HEK293 (cell line): Measurements from ENCODE around the gene C5orf15.

Experiments used
- CTCF ChIA-PET: fragments of 350-600 bp; formaldehyde crosslinking; extraction: SDS; loops from one replicate; lab custom pipeline; 2021; ENCODE audit warnings: antibody characterized with exemption; lab: Yijun Ruan, JAX
- POLR2A ChIA-PET: fragments of 300-600 bp; formaldehyde crosslinking; extraction: SDS; loops from one replicate; lab custom pipeline; 2020; ENCODE audit warnings: antibody characterized with exemption, inconsistent platforms; lab: Yijun Ruan, JAX
- H3K27ac ChIP-seq: fragments of 200-500 bp; sonication (Bioruptor generic); 2 replicates; pipeline ENCODE4 v1.5.1; 2014; ENCODE audit warnings: low read depth, low read length, control low read depth, inconsistent platforms; ENCODE audit errors: extremely low read depth
- H3K36me3 ChIP-seq, 2 experiments: fragments of 200-500 bp in 1 of 2; sonication (Bioruptor generic) in 1 of 2; 1 replicate in 1 of 2; 2 replicates in 1 of 2; pipeline ENCODE4 v1.5.1; 2014 to 2017; ENCODE audit warnings: inconsistent platforms in 2 of 2, low read length in 2 of 2; ENCODE audit not compliant: control insufficient read depth in 2 of 2, insufficient read depth in 1 of 2
- H3K4me1 ChIP-seq: fragments of 200-500 bp; sonication (Bioruptor generic); 2 replicates; pipeline ENCODE4 v1.5.1; 2014; ENCODE audit warnings: mild to moderate bottlenecking, low read length, inconsistent platforms; ENCODE audit not compliant: control insufficient read depth, insufficient read depth
- H3K4me3 ChIP-seq: 2 replicates; pipeline ENCODE4 v1.5.1; 2011; ENCODE audit warnings: low read depth, mild to moderate bottlenecking, control low read depth, low read length, moderate library complexity
- H3K9me3 ChIP-seq: fragments of 200-500 bp; sonication (Bioruptor generic); 2 replicates; pipeline ENCODE4 v1.5.1; 2014; ENCODE audit warnings: low read depth, low read length, inconsistent platforms; ENCODE audit not compliant: control insufficient read depth, insufficient read depth
- GLIS2 ChIP-seq: fragments of 450-650 bp; formaldehyde crosslinking; IDR thresholded peaks from 2 replicates; pipeline ENCODE4 v1.5.1; 2016; ENCODE audit warnings: missing biosample characterization, missing genetic modification characterization
- MYNN ChIP-seq: fragments of 450-650 bp; formaldehyde crosslinking; IDR thresholded peaks from 2 replicates; pipeline ENCODE4 v1.5.1; 2016; ENCODE audit warnings: missing biosample characterization, missing genetic modification characterization, borderline replicate concordance
- SALL2 ChIP-seq: fragments of 450-650 bp; formaldehyde crosslinking; IDR thresholded peaks from 2 replicates; pipeline ENCODE4 v1.5.0; 2017; ENCODE audit warnings: missing biosample characterization, mild to moderate bottlenecking, missing genetic modification characterization, borderline replicate concordance
- SCRT1 ChIP-seq: fragments of 450-650 bp; formaldehyde crosslinking; IDR thresholded peaks from 2 replicates; pipeline ENCODE4 v1.5.1; 2016; ENCODE audit warnings: missing biosample characterization, missing genetic modification characterization, borderline replicate concordance
- SCRT2 ChIP-seq: fragments of 450-650 bp; formaldehyde crosslinking; IDR thresholded peaks from 2 replicates; pipeline ENCODE4 v1.5.1; 2016; ENCODE audit warnings: missing biosample characterization, missing genetic modification characterization
- YY1 ChIP-seq: fragments of 450-650 bp; formaldehyde crosslinking; IDR thresholded peaks from 2 replicates; pipeline ENCODE4 v1.5.1; 2018; ENCODE audit warnings: missing biosample characterization, missing genetic modification characterization
- ZBTB8A ChIP-seq: fragments of 450-650 bp; formaldehyde crosslinking; IDR thresholded peaks from 2 replicates; pipeline ENCODE4 v1.5.1; 2016; ENCODE audit warnings: missing biosample characterization, missing genetic modification characterization
- ZNF138 ChIP-seq: fragments of 450-650 bp; formaldehyde crosslinking; IDR thresholded peaks from 2 replicates; pipeline ENCODE4 v1.5.1; 2016; ENCODE audit warnings: missing biosample characterization, missing genetic modification characterization, borderline replicate concordance
- ZNF24 ChIP-seq: fragments of 450-650 bp; formaldehyde crosslinking; IDR thresholded peaks from 2 replicates; pipeline ENCODE4 v1.5.1; 2016; ENCODE audit warnings: missing biosample characterization, missing genetic modification characterization
- ZNF394 ChIP-seq: fragments of 450-650 bp; formaldehyde crosslinking; IDR thresholded peaks from 2 replicates; pipeline ENCODE4 v1.5.1; 2016; ENCODE audit warnings: missing biosample characterization, missing genetic modification characterization, mild to moderate bottlenecking, moderate library complexity, borderline replicate concordance
- ZNF48 ChIP-seq: fragments of 450-650 bp; formaldehyde crosslinking; IDR thresholded peaks from 2 replicates; pipeline ENCODE4 v1.5.1; 2016; ENCODE audit warnings: missing biosample characterization, missing genetic modification characterization
- ZNF548 ChIP-seq: fragments of 450-650 bp; formaldehyde crosslinking; IDR thresholded peaks from 2 replicates; pipeline ENCODE4 v1.5.1; 2016; ENCODE audit warnings: missing biosample characterization, missing genetic modification characterization
- ZNF596 ChIP-seq: fragments of 450-650 bp; IDR thresholded peaks from 2 replicates; pipeline ENCODE4 v1.5.0; 2018; ENCODE audit warnings: missing biosample characterization, mild to moderate bottlenecking, missing genetic modification characterization, moderate library complexity
- ZNF623 ChIP-seq: fragments of 450-650 bp; formaldehyde crosslinking; IDR thresholded peaks from 2 replicates; pipeline ENCODE4 v1.5.1; 2016; ENCODE audit warnings: missing biosample characterization, missing genetic modification characterization
- ZNF776 ChIP-seq: fragments of 450-650 bp; formaldehyde crosslinking; IDR thresholded peaks from 2 replicates; pipeline ENCODE4 v1.5.0; 2017; ENCODE audit warnings: missing biosample characterization, missing genetic modification characterization, borderline replicate concordance
- TF ChIP-seq, protein P1 (sequence below): fragments of 450-650 bp; formaldehyde crosslinking; IDR thresholded peaks from 2 replicates; pipeline ENCODE4 v1.5.1; 2016; ENCODE audit warnings: missing biosample characterization, missing genetic modification characterization, borderline replicate concordance
- TF ChIP-seq, protein P2 (sequence below): fragments of 450-650 bp; formaldehyde crosslinking; IDR thresholded peaks from 2 replicates; pipeline ENCODE4 v1.5.1; 2016; ENCODE audit warnings: missing biosample characterization, missing genetic modification characterization
- TF ChIP-seq, protein P3 (sequence below): fragments of 450-650 bp; formaldehyde crosslinking; IDR thresholded peaks from 2 replicates; pipeline ENCODE4 v1.5.1; 2016; ENCODE audit warnings: missing biosample characterization, missing genetic modification characterization
- TF ChIP-seq, protein P4 (sequence below): fragments of 450-650 bp; formaldehyde crosslinking; IDR thresholded peaks from 2 replicates; pipeline ENCODE4 v1.5.1; 2016; ENCODE audit warnings: missing biosample characterization, missing genetic modification characterization

Gene C5orf15

DNA sequence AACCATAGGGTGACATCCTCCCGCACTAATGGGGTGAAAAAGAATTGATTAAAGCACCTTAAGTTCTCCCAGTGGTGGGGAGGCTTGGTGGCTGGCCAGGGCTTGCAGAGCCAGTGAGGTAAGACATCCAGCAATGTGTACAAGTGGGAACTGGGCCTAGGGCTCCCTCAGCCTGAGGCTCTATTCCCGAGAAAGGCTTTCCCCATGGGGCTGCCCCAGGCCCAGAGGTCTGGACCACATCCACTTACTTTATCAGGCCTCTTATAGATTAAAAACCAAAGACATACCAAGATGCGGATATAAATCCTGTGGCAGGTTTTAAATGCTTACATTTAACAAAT is 35.3 kb downstream of the C5orf15 start:
- TF ChIP-seq ZNF596 (tag by site-specific recombination): no peak
- TF ChIP-seq SALL2: no peak
- no peak for TF ChIP-seq ZNF138 (tag by site-specific recombination)
- no peak for TF ChIP-seq SCRT2 (tag by site-specific recombination)
- no peak for TF ChIP-seq ZNF776 (tag by site-specific recombination)
- TF ChIP-seq, protein P1, sequence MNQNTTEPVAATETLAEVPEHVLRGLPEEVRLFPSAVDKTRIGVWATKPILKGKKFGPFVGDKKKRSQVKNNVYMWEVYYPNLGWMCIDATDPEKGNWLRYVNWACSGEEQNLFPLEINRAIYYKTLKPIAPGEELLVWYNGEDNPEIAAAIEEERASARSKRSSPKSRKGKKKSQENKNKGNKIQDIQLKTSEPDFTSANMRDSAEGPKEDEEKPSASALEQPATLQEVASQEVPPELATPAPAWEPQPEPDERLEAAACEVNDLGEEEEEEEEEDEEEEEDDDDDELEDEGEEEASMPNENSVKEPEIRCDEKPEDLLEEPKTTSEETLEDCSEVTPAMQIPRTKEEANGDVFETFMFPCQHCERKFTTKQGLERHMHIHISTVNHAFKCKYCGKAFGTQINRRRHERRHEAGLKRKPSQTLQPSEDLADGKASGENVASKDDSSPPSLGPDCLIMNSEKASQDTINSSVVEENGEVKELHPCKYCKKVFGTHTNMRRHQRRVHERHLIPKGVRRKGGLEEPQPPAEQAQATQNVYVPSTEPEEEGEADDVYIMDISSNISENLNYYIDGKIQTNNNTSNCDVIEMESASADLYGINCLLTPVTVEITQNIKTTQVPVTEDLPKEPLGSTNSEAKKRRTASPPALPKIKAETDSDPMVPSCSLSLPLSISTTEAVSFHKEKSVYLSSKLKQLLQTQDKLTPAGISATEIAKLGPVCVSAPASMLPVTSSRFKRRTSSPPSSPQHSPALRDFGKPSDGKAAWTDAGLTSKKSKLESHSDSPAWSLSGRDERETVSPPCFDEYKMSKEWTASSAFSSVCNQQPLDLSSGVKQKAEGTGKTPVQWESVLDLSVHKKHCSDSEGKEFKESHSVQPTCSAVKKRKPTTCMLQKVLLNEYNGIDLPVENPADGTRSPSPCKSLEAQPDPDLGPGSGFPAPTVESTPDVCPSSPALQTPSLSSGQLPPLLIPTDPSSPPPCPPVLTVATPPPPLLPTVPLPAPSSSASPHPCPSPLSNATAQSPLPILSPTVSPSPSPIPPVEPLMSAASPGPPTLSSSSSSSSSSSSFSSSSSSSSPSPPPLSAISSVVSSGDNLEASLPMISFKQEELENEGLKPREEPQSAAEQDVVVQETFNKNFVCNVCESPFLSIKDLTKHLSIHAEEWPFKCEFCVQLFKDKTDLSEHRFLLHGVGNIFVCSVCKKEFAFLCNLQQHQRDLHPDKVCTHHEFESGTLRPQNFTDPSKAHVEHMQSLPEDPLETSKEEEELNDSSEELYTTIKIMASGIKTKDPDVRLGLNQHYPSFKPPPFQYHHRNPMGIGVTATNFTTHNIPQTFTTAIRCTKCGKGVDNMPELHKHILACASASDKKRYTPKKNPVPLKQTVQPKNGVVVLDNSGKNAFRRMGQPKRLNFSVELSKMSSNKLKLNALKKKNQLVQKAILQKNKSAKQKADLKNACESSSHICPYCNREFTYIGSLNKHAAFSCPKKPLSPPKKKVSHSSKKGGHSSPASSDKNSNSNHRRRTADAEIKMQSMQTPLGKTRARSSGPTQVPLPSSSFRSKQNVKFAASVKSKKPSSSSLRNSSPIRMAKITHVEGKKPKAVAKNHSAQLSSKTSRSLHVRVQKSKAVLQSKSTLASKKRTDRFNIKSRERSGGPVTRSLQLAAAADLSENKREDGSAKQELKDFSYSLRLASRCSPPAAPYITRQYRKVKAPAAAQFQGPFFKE (tag by site-specific recombination): no peak
- TF ChIP-seq GLIS2 (tag by site-specific recombination): no peak
- TF ChIP-seq ZBTB8A: no peak
- TF ChIP-seq ZNF394: no peak
- no peak for TF ChIP-seq SCRT1 (tag by site-specific recombination)
- TF ChIP-seq ZNF24 (tag by site-specific recombination): no peak
- TF ChIP-seq ZNF548: no peak
- TF ChIP-seq, protein P2, sequence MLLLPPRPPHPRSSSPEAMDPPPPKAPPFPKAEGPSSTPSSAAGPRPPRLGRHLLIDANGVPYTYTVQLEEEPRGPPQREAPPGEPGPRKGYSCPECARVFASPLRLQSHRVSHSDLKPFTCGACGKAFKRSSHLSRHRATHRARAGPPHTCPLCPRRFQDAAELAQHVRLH (tag by site-specific recombination): no peak
- TF ChIP-seq, protein P3, sequence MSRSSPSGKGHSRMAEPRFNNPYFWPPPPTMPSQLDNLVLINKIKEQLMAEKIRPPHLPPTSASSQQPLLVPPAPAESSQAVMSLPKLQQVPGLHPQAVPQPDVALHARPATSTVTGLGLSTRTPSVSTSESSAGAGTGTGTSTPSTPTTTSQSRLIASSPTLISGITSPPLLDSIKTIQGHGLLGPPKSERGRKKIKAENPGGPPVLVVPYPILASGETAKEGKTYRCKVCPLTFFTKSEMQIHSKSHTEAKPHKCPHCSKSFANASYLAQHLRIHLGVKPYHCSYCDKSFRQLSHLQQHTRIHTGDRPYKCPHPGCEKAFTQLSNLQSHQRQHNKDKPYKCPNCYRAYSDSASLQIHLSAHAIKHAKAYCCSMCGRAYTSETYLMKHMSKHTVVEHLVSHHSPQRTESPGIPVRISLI (tag by site-specific recombination): no peak
- TF ChIP-seq YY1 (tag by site-specific recombination): no peak
- no peak for TF ChIP-seq ZNF623
- TF ChIP-seq, protein P4, sequence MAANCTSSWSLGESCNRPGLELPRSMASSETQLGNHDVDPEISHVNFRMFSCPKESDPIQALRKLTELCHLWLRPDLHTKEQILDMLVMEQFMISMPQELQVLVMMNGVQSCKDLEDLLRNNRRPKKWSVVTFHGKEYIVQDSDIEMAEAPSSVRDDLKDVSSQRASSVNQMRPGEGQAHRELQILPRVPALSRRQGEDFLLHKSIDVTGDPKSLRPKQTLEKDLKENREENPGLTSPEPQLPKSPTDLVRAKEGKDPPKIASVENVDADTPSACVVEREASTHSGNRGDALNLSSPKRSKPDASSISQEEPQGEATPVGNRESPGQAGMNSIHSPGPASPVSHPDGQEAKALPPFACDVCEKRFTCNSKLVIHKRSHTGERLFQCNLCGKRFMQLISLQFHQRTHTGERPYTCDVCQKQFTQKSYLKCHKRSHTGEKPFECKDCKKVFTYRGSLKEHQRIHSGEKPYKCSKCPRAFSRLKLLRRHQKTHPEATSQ (tag by site-specific recombination): no peak
- TF ChIP-seq ZNF48 (tag by site-specific recombination): no peak
- TF ChIP-seq MYNN (tag by site-specific recombination): no peak
- Histone ChIP-seq H3K9me3 (no peaks in the 10 kb centered on the region), H3K36me3 (no peaks in the 10 kb centered on the region), H3K4me3 (no peak overlapping the region), H3K27ac (no peak overlapping the region), H3K4me1 (peaks cover 5% of the 10 kb centered on the region)
- POLR2A ChIA-PET: no interaction called here
- CTCF ChIA-PET: no interaction called here
